HepG2 (cell line): ENCODE data around the gene CA9. TPM values are rescaled to one million over a fixed set of nuclear protein-coding genes. Genes with fewer than 3 reads are reported as not detected.

Source experiments
- ATAC-seq: fragments of 200-7000 bp; cut with Tn5 transposase; 3 replicates; pipeline ENCODE4 v1.9.1; 2020; ENCODE audit warnings: mild to moderate bottlenecking, moderate library complexity
- BruUV-seq: library from RNA; stranded (reverse); fragments of 400-500 nt; replicated peaks from 2 replicates; lab custom pipeline; 2021; lab: Mats Ljungman, UMichigan
- CTCF ChIA-PET: fragments of 300-600 bp; formaldehyde crosslinking; extraction: SDS; loops from one replicate; lab custom pipeline; 2021; ENCODE audit warnings: low total read pairs, inconsistent platforms, low intra/inter-chr PET ratio; lab: Yijun Ruan, JAX
- POLR2A ChIA-PET: fragments of 350-600 bp; sonication (Branson Sonifier 250); formaldehyde crosslinking; loops from one replicate; lab custom pipeline; 2020; ENCODE audit warnings: antibody characterized with exemption, inconsistent platforms; lab: Yijun Ruan, JAX
- DNase-seq: peaks from one replicate; pipeline ENCODE4 v3.0.0-alpha.2; 2015; ENCODE audit warnings: low spot score
- FAIRE-seq: peaks from 3 replicates; lab custom pipeline; 2011; peaks lifted over from hg19 to GRCh38; lab: Jason Lieb, UNC
- H2AFZ ChIP-seq: one replicate; pipeline ENCODE4 v1.6.1; 2011; ENCODE audit warnings: low read length, inconsistent platforms
- H3K27ac ChIP-seq: fragments of 300-600 bp; 3 replicates; pipeline ENCODE4 v1.8.0; 2011; ENCODE audit warnings: mixed run types, mild to moderate bottlenecking, mixed read lengths, low read length, inconsistent platforms; ENCODE audit not compliant: insufficient read depth; ENCODE audit errors: extremely low read length
- H3K27me3 ChIP-seq, 2 experiments: fragments of 200-600 bp in 1 of 2; 2 replicates in 1 of 2; 3 replicates in 1 of 2; pipeline versions ENCODE4 v1.6.0 to v1.8.0; 2011; ENCODE audit warnings: low read length in 2 of 2, mild to moderate bottlenecking in 2 of 2, moderate library complexity in 2 of 2, inconsistent platforms in 1 of 2; ENCODE audit not compliant: insufficient read depth in 2 of 2, control insufficient read depth in 1 of 2
- H3K36me3 ChIP-seq, 2 experiments: fragments of 200-600 bp in 1 of 2; replicated peaks in 1 of 2; 2 replicates in 1 of 2; 3 replicates in 1 of 2; pipeline versions ENCODE4 v1.5.1 to v1.8.0; 2011; ENCODE audit warnings: low read length in 2 of 2, inconsistent platforms in 1 of 2; ENCODE audit not compliant: insufficient read depth in 2 of 2, control insufficient read depth in 1 of 2
- H3K4me1 ChIP-seq: 2 replicates; pipeline ENCODE4 v1.5.1; 2012; ENCODE audit warnings: low read length, inconsistent platforms; ENCODE audit not compliant: insufficient read depth
- H3K4me2 ChIP-seq: 2 replicates; pipeline ENCODE4 v1.6.0; 2011; ENCODE audit warnings: low read depth, low read length, inconsistent platforms
- H3K4me3 ChIP-seq, 3 experiments: fragments of 200-600 bp in 1 of 3; sonication (generic), shearing (Covaris generic) in 1 of 3; replicated peaks in 1 of 3; 2 replicates each; pipeline ENCODE4 v1.5.1; 2011 to 2016; ENCODE audit warnings: low read length in 3 of 3, inconsistent platforms in 2 of 3, low read depth in 2 of 3, mild to moderate bottlenecking in 2 of 3, control low read depth in 1 of 3, mixed read lengths in 1 of 3; ENCODE audit not compliant: insufficient read depth in 1 of 3
- H3K79me2 ChIP-seq: one replicate; pipeline ENCODE4 v1.6.1; 2011; ENCODE audit warnings: low read length, inconsistent platforms; ENCODE audit not compliant: insufficient read depth
- H3K9ac ChIP-seq: 2 replicates; pipeline ENCODE4 v1.6.0; 2011; ENCODE audit warnings: mild to moderate bottlenecking, low read depth, low read length, inconsistent platforms; ENCODE audit not compliant: insufficient read depth
- H3K9me3 ChIP-seq: 2 replicates; pipeline ENCODE4 v1.5.1; 2012; ENCODE audit warnings: mild to moderate bottlenecking, low read length
- H4K20me1 ChIP-seq: 2 replicates; pipeline ENCODE4 v1.6.0; 2011; ENCODE audit warnings: inconsistent platforms, mild to moderate bottlenecking, low read length, moderate library complexity; ENCODE audit not compliant: insufficient read depth
- AGO2 ChIP-seq: fragments of 200-400 bp; formaldehyde crosslinking; optimal IDR thresholded peaks from 2 replicates; pipeline ENCODE3; 2017; ENCODE audit warnings: mild to moderate bottlenecking, low read depth, low read length, moderate library complexity
- AHR ChIP-seq: IDR thresholded peaks from 2 replicates; pipeline ENCODE4 v1.6.1; 2018; ENCODE audit warnings: missing genetic modification reagents, missing compliant biosample characterization
- CC2D1A ChIP-seq: sonication (generic); formaldehyde crosslinking; IDR thresholded peaks from 2 replicates; pipeline ENCODE4 v1.8.1; 2023; ENCODE audit warnings: mild to moderate bottlenecking, missing genetic modification reagents
- KDM1A ChIP-seq: IDR thresholded peaks from 2 replicates; pipeline ENCODE4 v1.6.1; 2016; ENCODE audit warnings: missing compliant biosample characterization
- KLF13 ChIP-seq: sonication (generic); formaldehyde crosslinking; IDR thresholded peaks from 2 replicates; pipeline ENCODE4 v1.4.0; 2020; ENCODE audit warnings: mild to moderate bottlenecking, missing genetic modification reagents
- MNT ChIP-seq: fragments of 450-650 bp; IDR thresholded peaks from 2 replicates; pipeline ENCODE4 v1.6.1; 2016
- ZFP90 ChIP-seq: sonication (generic); formaldehyde crosslinking; IDR thresholded peaks from 2 replicates; pipeline ENCODE4 v1.8.0; 2022; ENCODE audit warnings: missing genetic modification reagents, mild to moderate bottlenecking, inconsistent platforms, borderline replicate concordance
- ZNF34 ChIP-seq: sonication (generic); formaldehyde crosslinking; IDR thresholded peaks from 2 replicates; pipeline ENCODE4 v1.4.0; 2020; ENCODE audit warnings: mild to moderate bottlenecking, missing genetic modification reagents, borderline replicate concordance
- ZNF749 ChIP-seq: sonication (generic); formaldehyde crosslinking; IDR thresholded peaks from 2 replicates; pipeline ENCODE4 v1.8.0; 2022; ENCODE audit warnings: mild to moderate bottlenecking, missing genetic modification reagents, moderate library complexity, borderline replicate concordance
- ZNF772 ChIP-seq: sonication (generic); formaldehyde crosslinking; IDR thresholded peaks from 2 replicates; pipeline ENCODE4 v1.5.0; 2020; ENCODE audit warnings: mild to moderate bottlenecking, missing genetic modification reagents
- WGBS: methylation state at CpG from one replicate; pipeline ENCODE4 v1.1.6; 2017; ENCODE audit warnings: low lambda C conversion rate; 5-methylcytosine and 5-hydroxymethylcytosine counted together
- in situ Hi-C: cut with HindIII; loops from 2 replicates; pipeline ENCODE4 v1.10.0; 2017; ENCODE audit warnings: low pct_unique_long_range_greater_than_20kb; ENCODE audit not compliant: extremely low pct_ligation_motif_present
- intact Hi-C: fragments of 100-400 bp; cut with micrococcal nuclease; formaldehyde crosslinking; loops from one replicate; pipeline ENCODE4 v1.10.0; 2022; ENCODE audit not compliant: unreplicated experiment
- polyA plus RNA-seq, 8 experiments: library from polyadenylated mRNA; depleted of rRNA in 3 of 8; stranded (reverse) in 7 of 8; unstranded in 1 of 8; fragments of >200 nt; fragmentation: Illumina TruSeq in 4 of 8; extraction: Trizol in 4 of 8; gene quantifications; 2 replicates each; pipeline versions ENCODE4 v1.2.1 to v1.2.3, GENCODE V29; 2011 to 2016; ENCODE audit warnings: low read depth in 4 of 8, missing spikeins in 1 of 8, mixed read lengths in 1 of 8; ENCODE audit not compliant: insufficient read depth in 1 of 8
- total RNA-seq, 5 experiments: library from RNA; depleted of rRNA; stranded (reverse); fragments of >200 nt; fragmentation: Illumina TruSeq; extraction: Trizol; gene quantifications; 2 replicates each; pipeline ENCODE4 v1.2.3, GENCODE V29; 2016; ENCODE audit warnings: low read depth in 1 of 5

The CA9 gene
- total and polyA plus RNA-seq, 2 of the 13 experiments (the other 11 are each of a cell fraction or from before 2014, with no cell fraction given), result 0.13 to 152 TPM

GRCh38 chr9:35703906-35704672, 30.4 kb downstream of the CA9 start:
- WGBS, result 97% methylated on average over 26 of the region's 26 CpGs

More at GRCh38 chr9:35703906-35704672, 30.4 kb downstream of the CA9 start:
- H3K79me2 ChIP-seq, result no peaks in the 10 kb centered on the region
- H3K4me1 ChIP-seq, result no peaks in the 10 kb centered on the region
- intact Hi-C loops (no loop called here), in situ Hi-C loops (no loop called here)
- no peak for ATAC-seq
- no peak overlapping the region for H3K9ac ChIP-seq
- FAIRE-seq, result no peak
- DNase-seq, result no peak
- H3K36me3 ChIP-seq, result peaks cover 62 to 97% of the 10 kb centered on the region in 2 experiments
- TSS peak; percentile 37 for BruUV-seq
- TF ChIP-seq ZNF772 (CRISPR knock-in tag) (no peak), AHR (no peak), CC2D1A (CRISPR knock-in tag) (no peak), KLF13 (CRISPR knock-in tag) (no peak), KDM1A (no peak), ZFP90 (CRISPR knock-in tag) (no peak), MNT (0 out of 2 replicates have a peak, but pooled peaks have one; percentile 8), AGO2 (peak; percentile 35), ZNF34 (CRISPR knock-in tag) (no peak), ZNF749 (no peak)
- H3K4me2 ChIP-seq, result no peak overlapping the region
- ChIA-PET POLR2A (no interaction called here), CTCF (no interaction called here)
- H3K4me3 ChIP-seq, result no peak overlapping the region
- no peaks in the 10 kb centered on the region for H4K20me1 ChIP-seq
- H3K27ac ChIP-seq, result no peak overlapping the region
- no peak overlapping the region for H2AFZ ChIP-seq
- H3K9me3 ChIP-seq, result no peaks in the 10 kb centered on the region
- H3K27me3 ChIP-seq, result no peaks in the 10 kb centered on the region
